Activated CD4-positive, alpha-beta memory T cell treated with anti-CD3 and anti-CD28 coated beads, Interleukin-2, amount 10 ng/mL, durations not matched to agents 7 days and 5 days (primary cell): Measurements from ENCODE around the gene FBP1. TPM values are rescaled to one million over a fixed set of nuclear protein-coding genes. Genes with fewer than 3 reads are reported as not detected.

Experiments
- CTCF ChIA-PET: fragments of 350-600 bp; sonication (Branson Sonifier 250); formaldehyde crosslinking; loops from one replicate; lab custom pipeline; 2021; ENCODE audit warnings: antibody characterized with exemption, inconsistent platforms; lab: Charles Lee
- POLR2A ChIA-PET: fragments of 350-600 bp; sonication (Branson Sonifier 250); formaldehyde crosslinking; loops from one replicate; lab custom pipeline; 2021; ENCODE audit warnings: antibody characterized with exemption; lab: Charles Lee
- DNase-seq: peaks from one replicate; pipeline ENCODE4 v3.0.0-alpha.2; 2020
- H3K27ac Mint-ChIP-seq: one replicate; pipeline ENCODE4 v1.8.0; 2021; ENCODE audit warnings: mild to moderate bottlenecking, mixed read lengths
- H3K27me3 Mint-ChIP-seq: one replicate; pipeline ENCODE4 v1.8.0; 2021; ENCODE audit warnings: mixed read lengths
- H3K36me3 Mint-ChIP-seq: one replicate; pipeline ENCODE4 v1.8.0; 2021; ENCODE audit warnings: low read depth, mixed read lengths
- H3K4me1 Mint-ChIP-seq: one replicate; pipeline ENCODE4 v1.8.0; 2021; ENCODE audit warnings: mixed read lengths
- H3K4me3 Mint-ChIP-seq: one replicate; pipeline ENCODE4 v1.8.0; 2021; ENCODE audit warnings: mild to moderate bottlenecking, mixed read lengths
- H3K9me3 Mint-ChIP-seq: one replicate; pipeline ENCODE4 v1.8.0; 2021; ENCODE audit warnings: mixed read lengths
- total RNA-seq, 2 experiments: library from RNA; stranded (reverse); gene quantifications; one replicate each; pipeline ENCODE4 v1.2.3, GENCODE V29; 2021

Gene FBP1
- under 1 TPM; 0.40 to 0.65 TPM for total RNA-seq

- H3K4me1 Mint-ChIP-seq, result peaks cover 13% of the 10 kb centered on the region
- peaks cover 34% of the 10 kb centered on the region for H3K27me3 Mint-ChIP-seq
- ChIA-PET CTCF (interaction anchor here (0.8 to 2.5 kb wide), 2 partner anchors 30 to 42 kb away, joined by 3 to 7 read pairs; no protein-coding TSS in a partner anchor), POLR2A (interaction anchor here (1.4 kb wide), 1 partner anchor 18 kb away, joined by 3 read pairs; no protein-coding TSS in a partner anchor)
- H3K27ac Mint-ChIP-seq, result no peak within 1 kb of the TSS
- DNase-seq, result peak; percentile 39
- no peaks in the 10 kb centered on the region for H3K9me3 Mint-ChIP-seq
- peak within 1 kb of the TSS; percentile 81 for H3K4me3 Mint-ChIP-seq
- H3K36me3 Mint-ChIP-seq, result no peaks in the 10 kb centered on the region
These were observed at the start of gene FBP1 for GRCh38 chr9:94639061-94639998. TSS of gene FBP1 (minus strand) at chr9:94639518. CDS start at chr9:94639310, 208 bp downstream.

GRCh38 chr9:94687451-94687850 is 48.1 kb upstream of the FBP1 start:
- Mint-ChIP-seq H3K27me3 (peaks cover 18% of the 10 kb centered on the region), H3K9me3 (no peaks in the 10 kb centered on the region), H3K27ac (no peak overlapping the region), H3K36me3 (no peaks in the 10 kb centered on the region), H3K4me1 (no peaks in the 10 kb centered on the region), H3K4me3 (no peak overlapping the region)
- DNase-seq, result no peak
- ChIA-PET POLR2A (no interaction called here), CTCF (no interaction called here)

GRCh38 chr9:94685359-94685758 is 46.0 kb upstream of the FBP1 start:
- H3K36me3 Mint-ChIP-seq, result no peaks in the 10 kb centered on the region
- ChIA-PET POLR2A (no interaction called here), CTCF (interaction anchor here (0.9 to 1.0 kb wide), 2 partner anchors 442 to 495 kb away, joined by 3 read pairs; no protein-coding TSS in a partner anchor)
- no peak overlapping the region for H3K4me3 Mint-ChIP-seq
- H3K9me3 Mint-ChIP-seq, result no peaks in the 10 kb centered on the region
- H3K27me3 Mint-ChIP-seq, result peaks cover 17% of the 10 kb centered on the region
- no peak overlapping the region for H3K27ac Mint-ChIP-seq
- no peak for DNase-seq
- no peaks in the 10 kb centered on the region for H3K4me1 Mint-ChIP-seq

GRCh38 chr9:94681508-94681907 is 42.2 kb upstream of the FBP1 start:
- DNase-seq, result peak; percentile 60
- Mint-ChIP-seq H3K36me3 (no peaks in the 10 kb centered on the region), H3K27ac (no peak overlapping the region), H3K9me3 (no peaks in the 10 kb centered on the region), H3K4me3 (no peak overlapping the region), H3K27me3 (peaks cover 44% of the 10 kb centered on the region), H3K4me1 (no peaks in the 10 kb centered on the region)
- POLR2A ChIA-PET, result interaction anchor here (1.0 to 1.4 kb wide), 4 partner anchors 12 to 486 kb away, joined by 3 read pairs; no protein-coding TSS in a partner anchor
- CTCF ChIA-PET, result interaction anchor here (0.5 to 3.8 kb wide), 29 partner anchors 8 to 1536 kb away, joined by 3 to 164 read pairs (median 4); partner anchors contain the start of genes AOPEP and FBP1

- CTCF ChIA-PET, result interaction anchor here (0.8 to 3.8 kb wide), 20 partner anchors 8 to 1537 kb away, joined by 3 to 164 read pairs (median 5); partner anchors contain the start of genes AOPEP and FBP1
These were observed 41.3 kb upstream of the FBP1 start for GRCh38 chr9:94680621-94681020.

GRCh38 chr9:94680020-94680419 is 40.7 kb upstream of the FBP1 start:
- POLR2A ChIA-PET, result interaction anchor here (0.6 to 1.4 kb wide), 2 partner anchors 11 to 304 kb away, joined by 3 read pairs; no protein-coding TSS in a partner anchor
- Mint-ChIP-seq H3K4me3 (no peak overlapping the region), H3K4me1 (no peaks in the 10 kb centered on the region), H3K36me3 (no peaks in the 10 kb centered on the region), H3K9me3 (no peaks in the 10 kb centered on the region), H3K27ac (no peak overlapping the region), H3K27me3 (peaks cover 38% of the 10 kb centered on the region)
- DNase-seq, result no peak
- CTCF ChIA-PET, result interaction anchor here (0.8 to 3.8 kb wide), 9 partner anchors 8 to 1538 kb away, joined by 3 to 164 read pairs (median 5); no protein-coding TSS in a partner anchor

More at GRCh38 chr9:94680621-94681020, 41.3 kb upstream of the FBP1 start:
- POLR2A ChIA-PET, result interaction anchor here (0.6 to 1.4 kb wide), 2 partner anchors 11 to 304 kb away, joined by 3 read pairs; no protein-coding TSS in a partner anchor
- H3K4me1 Mint-ChIP-seq, result no peaks in the 10 kb centered on the region
- DNase-seq, result no peak
- H3K27me3 Mint-ChIP-seq, result peaks cover 38% of the 10 kb centered on the region
- H3K36me3 Mint-ChIP-seq, result no peaks in the 10 kb centered on the region
- H3K27ac Mint-ChIP-seq, result no peak overlapping the region
- H3K4me3 Mint-ChIP-seq, result no peak overlapping the region
- H3K9me3 Mint-ChIP-seq, result no peaks in the 10 kb centered on the region

GRCh38 chr9:94679587-94679986 is 40.3 kb upstream of the FBP1 start:
- H3K27me3 Mint-ChIP-seq, result peaks cover 35% of the 10 kb centered on the region

GRCh38 chr9:94677929-94678328 is 38.6 kb upstream of the FBP1 start:
- peaks cover 38% of the 10 kb centered on the region for H3K27me3 Mint-ChIP-seq
- ChIA-PET CTCF (no interaction called here), POLR2A (no interaction called here)
- no peak overlapping the region for H3K27ac Mint-ChIP-seq
- no peaks in the 10 kb centered on the region for H3K9me3 Mint-ChIP-seq
- no peaks in the 10 kb centered on the region for H3K36me3 Mint-ChIP-seq
- no peaks in the 10 kb centered on the region for H3K4me1 Mint-ChIP-seq
- H3K4me3 Mint-ChIP-seq, result no peak overlapping the region
- DNase-seq, result no peak

More at GRCh38 chr9:94679587-94679986, 40.3 kb upstream of the FBP1 start:
- Mint-ChIP-seq H3K27ac (no peak overlapping the region), H3K36me3 (no peaks in the 10 kb centered on the region), H3K4me3 (no peak overlapping the region), H3K9me3 (no peaks in the 10 kb centered on the region), H3K4me1 (no peaks in the 10 kb centered on the region)
- POLR2A ChIA-PET, result no interaction called here
- CTCF ChIA-PET, result interaction anchor here (0.8 to 3.8 kb wide), 3 partner anchors 8 to 450 kb away, joined by 3 to 164 read pairs (median 55); no protein-coding TSS in a partner anchor
- no peak for DNase-seq

- no peak for DNase-seq
- H3K36me3 Mint-ChIP-seq, result no peaks in the 10 kb centered on the region
- POLR2A ChIA-PET, result no interaction called here
- CTCF ChIA-PET, result interaction anchor here (1.2 to 1.4 kb wide), 2 partner anchors 449 to 455 kb away, joined by 3 to 6 read pairs; no protein-coding TSS in a partner anchor
- H3K27ac Mint-ChIP-seq, result no peak overlapping the region
- no peak overlapping the region for H3K4me3 Mint-ChIP-seq
- no peaks in the 10 kb centered on the region for H3K4me1 Mint-ChIP-seq
- peaks cover 43% of the 10 kb centered on the region for H3K27me3 Mint-ChIP-seq
- no peaks in the 10 kb centered on the region for H3K9me3 Mint-ChIP-seq
These were observed 37.3 kb upstream of the FBP1 start for GRCh38 chr9:94676446-94677131.

- POLR2A ChIA-PET, result no interaction called here
- no peak overlapping the region for H3K27ac Mint-ChIP-seq
- H3K4me3 Mint-ChIP-seq, result no peak overlapping the region
- H3K27me3 Mint-ChIP-seq, result peaks cover 43% of the 10 kb centered on the region
- DNase-seq, result no peak
- no peaks in the 10 kb centered on the region for H3K36me3 Mint-ChIP-seq
- CTCF ChIA-PET, result interaction anchor here (1.2 to 1.7 kb wide), 2 partner anchors 452 to 456 kb away, joined by 4 to 6 read pairs; no protein-coding TSS in a partner anchor
- no peaks in the 10 kb centered on the region for H3K9me3 Mint-ChIP-seq
- peaks cover 2% of the 10 kb centered on the region for H3K4me1 Mint-ChIP-seq
These were observed 35.9 kb upstream of the FBP1 start for GRCh38 chr9:94675008-94675881.

- H3K4me3 Mint-ChIP-seq, result no peak overlapping the region
- no peak for DNase-seq
- POLR2A ChIA-PET, result no interaction called here
- H3K36me3 Mint-ChIP-seq, result no peaks in the 10 kb centered on the region
- no peak overlapping the region for H3K27ac Mint-ChIP-seq
- peaks cover 10% of the 10 kb centered on the region for H3K4me1 Mint-ChIP-seq
- CTCF ChIA-PET, result interaction anchor here (0.9 kb wide), 1 partner anchor 8 kb away, joined by 4 read pairs; no protein-coding TSS in a partner anchor
- peaks cover 25% of the 10 kb centered on the region for H3K27me3 Mint-ChIP-seq
- no peaks in the 10 kb centered on the region for H3K9me3 Mint-ChIP-seq
These were observed 33.6 kb upstream of the FBP1 start for GRCh38 chr9:94672811-94673487.
